Germinal center (tissue), 1 donor: ENCODE data around the gene WASL.

Experiments used
- DNase-seq: peaks from one replicate; pipeline ENCODE4 v3.0.0; 2012; ENCODE audit warnings: mixed read lengths, low spot score

WASL gene

DNA sequence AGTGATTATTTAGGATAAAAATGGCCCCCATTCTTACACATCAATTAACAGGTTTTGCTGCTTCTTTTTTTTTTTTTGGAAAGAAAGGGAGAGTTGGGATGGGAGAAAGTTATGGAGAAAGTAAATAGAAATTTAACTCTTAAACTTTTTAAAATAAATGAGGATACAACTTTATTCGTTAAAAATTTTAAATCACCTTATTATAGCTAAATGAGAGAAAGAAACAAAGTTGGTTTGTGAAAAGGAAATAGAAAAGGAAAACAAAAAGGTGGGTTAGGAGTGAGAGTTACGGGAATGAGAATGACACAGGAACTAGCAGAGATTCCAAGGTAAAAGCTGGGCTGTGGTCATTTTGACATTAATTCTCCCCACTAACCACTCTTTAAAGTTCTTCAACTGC is 58.3 kb downstream of the WASL start:
- DNase-seq, result no peak

DNA sequence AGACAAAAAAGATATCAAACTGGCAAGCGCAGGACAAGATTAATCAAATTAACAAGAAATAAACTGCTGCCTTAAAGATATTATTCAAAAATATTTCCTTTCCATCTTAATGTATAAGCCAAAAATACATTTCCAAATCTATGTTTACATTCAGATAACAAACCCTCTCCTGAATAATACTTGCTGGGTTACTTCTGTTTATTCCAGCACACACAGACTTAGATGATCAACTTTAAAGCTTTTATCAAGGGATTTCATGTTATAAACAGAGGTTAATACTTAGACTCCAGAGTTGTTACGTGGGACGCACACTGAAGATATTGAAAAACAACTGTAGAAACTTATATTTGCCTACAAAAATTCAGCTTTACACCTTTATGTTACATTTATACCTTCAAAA is 59.6 kb downstream of the WASL start:
- DNase-seq, result no peak

DNA sequence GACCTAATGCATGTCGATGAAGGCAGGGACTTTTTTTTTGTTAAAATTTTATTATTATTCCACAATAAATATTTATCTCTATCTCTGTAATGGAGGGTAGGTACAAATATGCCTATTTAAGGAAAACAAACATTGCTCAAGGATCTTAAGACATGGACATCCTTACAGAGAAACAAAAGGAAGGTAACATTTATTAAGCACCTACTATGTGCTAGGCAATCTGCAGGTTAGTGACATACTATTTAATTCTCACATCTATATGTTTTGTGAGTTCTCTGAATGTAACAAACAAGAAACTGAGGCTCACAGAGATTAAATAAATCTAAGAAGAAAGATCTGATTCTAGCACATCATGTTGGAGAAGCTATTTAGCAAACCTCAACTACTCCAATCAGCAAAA is 61.1 kb downstream of the WASL start:
- DNase-seq, result no peak

DNA sequence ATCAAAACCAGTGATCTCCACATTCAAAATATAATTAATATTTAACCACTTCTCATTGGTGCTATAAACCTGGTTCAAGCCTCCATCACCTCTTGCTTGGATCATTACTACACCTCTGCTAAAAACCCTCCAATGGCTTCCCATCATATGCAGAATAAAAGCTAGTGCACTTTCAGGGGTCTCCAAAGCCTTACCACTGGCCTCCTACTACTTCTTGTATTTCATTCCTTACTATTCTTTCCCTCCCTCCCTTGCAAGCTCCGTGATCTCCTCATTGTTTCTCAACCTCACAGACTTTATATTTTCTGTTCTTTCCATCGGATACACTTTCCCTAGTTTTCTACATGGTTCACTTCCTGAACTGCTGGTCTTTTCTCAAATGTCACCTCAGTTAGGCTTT is 61.6 kb downstream of the WASL start:
- no peak for DNase-seq

DNA sequence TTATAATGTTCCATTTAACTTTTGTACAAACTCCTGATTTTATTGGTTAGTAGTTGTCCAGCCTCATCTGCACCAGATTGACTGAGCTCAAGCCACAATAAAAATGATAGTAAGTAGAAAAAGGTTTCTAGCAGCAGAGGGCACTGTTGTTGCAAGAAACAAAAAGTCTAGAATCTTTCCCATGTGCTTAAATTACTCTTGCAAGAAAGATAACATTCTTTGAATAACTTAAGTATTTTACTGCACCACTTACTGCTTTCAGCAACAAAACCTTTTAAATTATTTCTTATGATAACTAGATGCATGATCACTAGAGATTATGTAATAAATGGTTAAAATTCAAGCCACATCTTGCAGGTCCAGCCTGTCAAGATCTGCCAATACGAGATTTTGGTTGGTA is 66.1 kb downstream of the WASL start:
- peak; percentile 16 for DNase-seq

DNA sequence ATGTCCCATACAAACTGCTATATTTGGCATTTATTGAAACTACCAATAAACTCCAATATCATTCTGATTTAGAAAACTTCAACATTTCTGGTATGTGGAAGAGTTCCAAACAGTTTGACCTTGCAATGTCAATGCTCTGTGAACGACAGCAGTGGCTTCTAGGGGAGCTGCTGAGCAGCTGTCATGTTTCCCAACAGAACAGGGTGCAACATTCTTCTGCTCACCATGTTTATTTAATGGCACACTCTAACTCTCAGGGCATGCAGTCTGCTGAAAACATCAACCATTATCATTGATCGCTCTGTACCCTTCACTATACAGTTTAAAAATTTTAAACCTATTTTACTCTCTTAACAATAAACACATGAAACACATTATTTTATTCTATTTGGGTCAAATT is 67.2 kb downstream of the WASL start:
- DNase-seq, result no peak

DNA sequence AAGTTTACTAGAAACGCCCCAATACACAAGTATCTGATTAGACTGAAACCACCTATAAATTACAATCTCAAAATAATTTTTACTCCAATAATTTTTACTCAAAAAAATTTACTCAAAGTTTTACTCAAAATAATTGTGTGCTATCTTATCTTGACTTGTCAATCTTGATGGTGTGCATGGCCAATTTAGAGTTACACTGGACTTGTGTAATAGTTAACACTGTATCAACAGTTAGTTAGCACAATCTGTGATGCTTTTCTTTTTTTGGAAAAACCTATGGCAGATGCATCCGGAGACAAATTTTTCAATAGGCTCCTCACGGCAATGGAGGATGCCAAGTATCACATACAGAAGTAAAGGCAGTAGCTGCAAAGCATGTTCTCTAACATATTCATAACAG is 68.2 kb downstream of the WASL start:
- DNase-seq, result no peak

DNA sequence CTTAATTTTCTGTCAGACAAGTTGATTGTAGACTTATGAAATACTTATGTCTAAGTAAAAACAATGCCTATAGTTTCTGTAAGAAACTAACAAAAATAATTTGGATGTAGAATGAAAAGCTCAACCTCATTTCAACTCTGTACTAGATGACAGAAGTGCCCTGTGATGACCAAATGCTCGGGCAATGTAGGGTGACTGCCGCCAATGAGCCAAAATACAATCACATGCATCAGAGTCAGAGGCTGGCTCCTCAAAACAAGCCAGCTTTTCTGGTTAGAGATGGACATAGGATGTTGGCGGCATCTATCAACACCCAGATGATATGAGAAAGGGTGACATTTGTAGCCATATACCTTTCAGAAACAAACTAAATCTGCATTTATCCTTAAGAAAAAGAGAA is 69.2 kb downstream of the WASL start:
- DNase-seq, result no peak

DNA sequence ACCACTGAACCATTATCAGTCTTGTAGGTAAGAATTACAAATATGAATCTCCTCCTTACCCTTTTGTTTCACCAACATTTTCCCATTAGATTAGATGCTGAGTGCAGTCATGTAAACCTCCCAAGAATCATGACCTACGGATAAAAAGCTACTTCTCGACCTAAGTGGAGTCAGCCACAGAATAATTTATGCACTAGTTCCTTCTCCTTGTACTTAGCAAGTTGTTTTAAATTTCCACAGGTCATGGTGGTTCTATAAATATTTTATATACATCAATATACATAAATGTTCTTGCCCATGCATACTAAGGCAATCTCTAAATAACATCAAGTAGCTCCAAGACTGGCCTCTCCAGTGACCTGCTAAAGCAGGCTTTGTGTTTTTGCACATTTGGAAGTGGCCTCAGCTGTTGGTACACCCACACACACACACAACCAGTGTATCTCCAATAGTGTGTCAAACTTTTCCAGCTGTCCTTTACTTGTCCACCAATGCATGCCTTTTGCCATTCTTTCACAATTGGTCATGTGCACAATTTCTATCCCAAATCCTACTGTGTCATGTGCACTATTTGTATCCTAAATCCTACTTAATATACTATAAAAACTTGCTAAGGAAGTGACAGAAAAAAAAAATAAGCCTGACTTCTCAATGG is 71.6 kb downstream of the WASL start:
- no peak for DNase-seq

DNA sequence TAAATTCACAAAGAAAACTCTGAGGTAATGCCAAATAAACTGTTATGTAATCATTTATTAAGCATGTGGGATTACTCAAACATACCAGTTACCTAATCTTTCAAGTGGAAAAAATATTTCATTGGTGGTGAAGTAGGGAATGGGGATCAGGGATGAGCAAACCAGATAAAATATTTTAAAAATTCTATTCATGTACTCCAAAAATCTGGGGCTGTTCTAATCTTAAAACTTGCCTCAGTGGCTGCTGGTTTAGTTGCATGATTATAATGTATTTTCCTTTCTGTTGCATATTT is 73.7 kb downstream of the WASL start:
- DNase-seq, result no peak

DNA sequence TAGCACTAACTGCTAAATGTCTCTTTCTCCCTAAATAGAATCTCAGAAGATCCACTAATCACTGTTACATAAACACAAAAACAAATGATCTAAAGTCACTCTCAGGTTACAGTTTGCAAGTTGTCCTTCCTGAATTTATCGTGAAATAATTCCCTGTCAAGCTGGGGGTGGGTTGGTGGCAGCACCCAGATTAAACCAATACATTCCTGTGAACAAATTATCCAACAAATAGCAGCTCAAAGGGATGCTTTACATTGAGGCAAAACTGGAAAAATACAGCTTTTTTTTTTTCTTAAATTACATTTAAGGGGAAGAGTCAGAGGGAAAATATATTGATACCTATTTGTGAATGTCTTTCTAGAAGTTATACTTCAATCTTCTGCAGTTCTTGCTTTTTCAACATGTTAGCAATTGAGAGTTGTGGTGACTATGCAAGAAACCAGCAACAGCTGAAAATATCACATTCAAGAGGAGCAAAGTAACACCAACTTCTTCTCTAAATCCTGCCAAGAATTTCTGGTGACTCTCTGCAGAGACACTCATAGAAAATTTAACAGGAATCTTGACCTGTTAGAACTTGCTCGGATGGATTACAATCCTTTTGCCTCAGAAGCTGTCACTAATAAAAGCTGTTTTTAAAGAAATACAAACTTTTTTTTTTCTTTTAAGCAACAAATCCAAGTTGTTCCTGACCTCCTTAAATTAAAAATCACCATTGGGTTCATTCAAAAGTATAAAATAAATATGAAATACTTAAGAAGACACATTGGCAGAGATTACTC is 74.2 kb downstream of the WASL start:
- no peak for DNase-seq

DNA sequence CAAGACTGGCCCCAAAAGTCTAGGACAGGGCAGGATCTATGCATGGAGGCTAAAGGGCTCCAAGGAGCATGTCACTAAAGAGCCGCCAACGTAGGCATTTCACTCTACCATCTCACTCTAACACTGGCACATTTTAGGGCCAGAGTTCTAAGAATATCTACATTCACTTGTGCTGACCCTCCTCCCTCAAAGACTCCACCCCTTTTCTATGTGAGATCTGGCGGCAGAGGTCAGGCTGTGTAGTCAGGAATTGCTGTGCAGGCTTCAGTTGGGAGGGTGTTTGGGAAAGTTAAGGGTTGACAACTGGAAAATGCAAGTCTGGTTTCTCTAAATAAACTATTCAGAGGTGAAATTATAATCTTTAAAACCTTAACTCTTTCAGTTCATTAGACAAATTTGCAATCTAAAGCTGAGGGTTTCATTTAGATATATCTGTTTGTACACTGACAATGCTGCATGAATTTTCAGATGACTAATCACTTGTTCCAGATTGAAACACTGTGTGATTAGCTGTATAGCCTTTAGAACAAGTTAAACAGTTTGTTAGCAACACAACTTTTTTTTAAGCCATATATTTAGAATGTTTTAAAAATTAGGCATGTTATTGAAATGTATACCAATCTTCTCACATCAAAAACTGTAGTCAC is 74.9 kb downstream of the WASL start:
- DNase-seq, result no peak

DNA sequence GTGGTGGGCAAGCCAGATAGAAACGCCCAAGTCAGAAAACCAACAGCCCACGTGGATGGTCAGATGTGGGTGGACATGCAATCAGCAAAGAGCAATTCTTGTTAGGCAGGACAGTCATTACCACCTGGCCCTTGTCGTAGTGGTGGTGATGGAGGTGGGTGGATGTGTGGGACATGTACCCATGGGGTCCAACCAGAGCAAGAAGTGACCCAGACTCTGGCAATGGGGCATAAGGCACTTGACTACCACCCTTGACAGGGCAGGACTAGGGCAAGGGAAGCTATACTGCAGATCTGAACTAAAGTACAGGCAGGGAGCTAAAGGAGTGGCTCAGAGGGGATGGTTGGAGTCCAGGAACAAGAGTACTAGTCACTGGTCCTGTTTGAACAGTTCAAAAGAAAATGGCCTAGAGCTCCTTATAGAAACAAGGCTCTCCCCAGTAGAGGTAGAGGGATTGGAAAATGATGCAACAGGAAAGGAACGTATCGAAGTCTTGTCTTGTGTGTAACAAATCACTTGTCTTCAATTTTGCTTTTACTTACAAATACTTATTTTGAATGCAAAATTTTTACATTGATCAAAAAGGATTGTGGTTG is 75.6 kb downstream of the WASL start:
- DNase-seq, result no peak

DNA sequence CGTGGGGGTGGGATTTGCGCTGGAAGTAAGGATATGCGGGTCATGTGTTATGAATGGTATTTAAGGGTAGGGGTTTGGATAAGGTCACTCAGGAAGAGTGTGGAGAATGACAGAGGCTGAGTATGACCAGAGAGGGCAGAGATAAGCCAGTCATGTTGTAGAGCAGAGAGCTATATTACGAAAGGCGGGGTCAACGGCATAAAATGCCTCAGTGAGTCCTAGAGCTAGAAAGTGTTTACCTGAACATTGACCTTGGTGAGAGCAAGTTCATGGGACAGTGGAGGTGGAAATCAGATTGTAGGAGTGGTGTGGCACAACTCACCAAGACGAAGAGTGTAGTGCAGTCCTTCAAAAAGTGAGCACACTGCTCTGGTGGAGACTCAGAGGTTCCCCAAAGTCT is 79.3 kb downstream of the WASL start:
- no peak for DNase-seq

DNA sequence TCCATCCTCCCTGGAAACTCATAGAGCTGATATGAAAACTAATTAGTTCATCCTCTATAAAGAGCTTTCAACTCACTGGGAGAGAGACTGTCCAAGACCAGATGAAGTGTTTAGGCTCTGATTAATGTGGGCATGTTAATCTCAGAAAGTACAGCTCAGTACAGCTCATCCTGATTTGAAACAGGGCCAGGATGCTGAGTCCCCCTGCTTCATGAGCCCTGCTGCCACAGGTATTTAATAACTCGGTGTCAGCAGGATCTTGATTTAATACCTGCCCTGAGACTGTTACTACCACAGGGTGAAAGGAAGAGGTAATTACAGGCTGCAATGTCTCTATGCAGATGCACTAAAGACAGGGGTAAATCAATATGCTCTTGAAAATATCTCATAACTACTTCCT is 82.3 kb downstream of the WASL start:
- no peak for DNase-seq

DNA sequence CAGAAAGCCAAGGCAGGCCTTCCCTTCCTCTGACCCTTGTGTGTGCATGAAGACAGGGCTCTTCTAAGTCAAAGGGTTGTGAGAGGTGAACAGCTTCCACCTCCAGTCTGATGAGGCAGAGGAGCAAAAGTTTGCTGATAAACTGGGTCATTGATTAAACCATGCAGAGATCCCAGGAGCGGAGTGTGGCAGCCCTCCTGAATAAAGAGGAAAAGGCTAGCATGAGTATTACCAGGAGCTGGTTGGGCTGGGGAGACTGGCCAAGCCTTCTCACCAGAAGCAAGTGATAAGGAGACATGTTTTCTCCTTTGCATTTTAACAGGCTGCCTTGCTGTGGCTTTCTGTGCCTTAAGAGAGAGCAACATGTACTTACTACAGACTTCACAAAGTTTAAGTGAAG is 82.9 kb downstream of the WASL start:
- no peak for DNase-seq

DNA sequence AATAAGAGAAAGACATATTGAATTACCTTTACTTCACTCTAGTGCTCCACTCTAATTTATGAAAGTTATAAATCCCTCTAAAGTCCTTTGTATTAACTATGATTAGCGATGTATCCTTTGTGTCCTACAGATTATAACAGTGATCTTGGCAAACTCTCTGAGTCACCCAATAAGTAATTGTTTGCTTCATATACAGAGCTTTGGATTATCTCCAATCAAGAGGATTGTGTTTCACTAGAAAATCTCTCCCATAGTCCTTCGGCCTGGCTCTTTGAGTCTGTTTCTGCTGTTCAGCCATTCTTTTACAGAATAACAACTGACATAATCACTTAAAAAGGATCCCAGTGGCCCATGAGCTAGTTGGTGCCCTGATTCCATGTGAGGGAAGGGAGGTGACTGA is 83.6 kb downstream of the WASL start:
- DNase-seq, result no peak

DNA sequence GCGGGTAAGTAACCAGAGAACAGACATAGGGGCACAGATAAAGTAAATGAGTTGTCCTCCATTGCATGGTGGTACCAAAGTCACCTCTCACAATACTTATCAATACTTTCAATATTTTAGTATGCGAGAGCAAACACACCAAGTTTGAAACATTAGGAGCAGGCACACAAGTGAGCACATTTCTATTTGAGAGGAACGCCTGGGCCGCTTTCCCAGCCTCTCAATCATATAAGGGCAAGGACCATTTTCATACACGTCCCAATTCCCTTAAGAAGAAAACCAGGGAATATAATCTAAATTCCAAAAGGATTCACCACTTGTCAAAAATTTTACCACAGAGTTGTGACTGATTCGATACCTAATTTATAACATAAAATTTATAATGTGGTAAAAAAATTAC is 85.6 kb downstream of the WASL start:
- no peak for DNase-seq

DNA sequence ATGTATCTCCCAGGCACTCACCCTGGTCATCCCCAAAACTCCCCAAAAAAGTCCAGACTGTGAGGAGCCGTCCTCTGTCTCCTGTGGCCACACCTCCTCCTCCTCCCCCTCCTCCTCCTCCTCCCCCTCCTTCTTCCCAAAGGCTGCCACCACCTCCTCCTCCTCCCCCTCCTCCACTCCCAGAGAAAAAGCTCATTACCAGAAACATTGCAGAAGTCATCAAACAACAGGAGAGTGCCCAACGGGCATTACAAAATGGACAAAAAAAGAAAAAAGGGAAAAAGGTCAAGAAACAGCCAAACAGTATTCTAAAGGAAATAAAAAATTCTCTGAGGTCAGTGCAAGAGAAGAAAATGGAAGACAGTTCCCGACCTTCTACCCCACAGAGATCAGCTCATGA is 86.0 kb downstream of the WASL start:
- DNase-seq, result no peak

DNA sequence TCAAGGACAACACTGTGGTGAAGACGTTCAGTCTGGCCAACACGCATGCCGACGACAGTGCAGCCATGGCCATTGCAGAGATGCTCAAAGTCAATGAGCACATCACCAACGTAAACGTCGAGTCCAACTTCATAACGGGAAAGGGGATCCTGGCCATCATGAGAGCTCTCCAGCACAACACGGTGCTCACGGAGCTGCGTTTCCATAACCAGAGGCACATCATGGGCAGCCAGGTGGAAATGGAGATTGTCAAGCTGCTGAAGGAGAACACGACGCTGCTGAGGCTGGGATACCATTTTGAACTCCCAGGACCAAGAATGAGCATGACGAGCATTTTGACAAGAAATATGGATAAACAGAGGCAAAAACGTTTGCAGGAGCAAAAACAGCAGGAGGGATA is 86.5 kb downstream of the WASL start:
- no peak for DNase-seq

DNA sequence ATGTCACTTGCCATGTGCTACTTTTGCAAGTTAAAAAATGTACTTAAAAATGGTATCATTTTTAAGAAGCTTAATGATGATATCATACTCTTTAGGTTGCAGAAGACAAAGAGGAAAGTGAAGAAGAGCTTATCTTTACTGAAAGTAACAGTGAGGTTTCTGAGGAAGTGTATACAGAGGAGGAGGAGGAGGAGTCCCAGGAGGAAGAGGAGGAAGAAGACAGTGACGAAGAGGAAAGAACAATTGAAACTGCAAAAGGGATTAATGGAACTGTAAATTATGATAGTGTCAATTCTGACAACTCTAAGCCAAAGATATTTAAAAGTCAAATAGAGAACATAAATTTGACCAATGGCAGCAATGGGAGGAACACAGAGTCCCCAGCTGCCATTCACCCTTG is 87.0 kb downstream of the WASL start:
- DNase-seq, result no peak

DNA sequence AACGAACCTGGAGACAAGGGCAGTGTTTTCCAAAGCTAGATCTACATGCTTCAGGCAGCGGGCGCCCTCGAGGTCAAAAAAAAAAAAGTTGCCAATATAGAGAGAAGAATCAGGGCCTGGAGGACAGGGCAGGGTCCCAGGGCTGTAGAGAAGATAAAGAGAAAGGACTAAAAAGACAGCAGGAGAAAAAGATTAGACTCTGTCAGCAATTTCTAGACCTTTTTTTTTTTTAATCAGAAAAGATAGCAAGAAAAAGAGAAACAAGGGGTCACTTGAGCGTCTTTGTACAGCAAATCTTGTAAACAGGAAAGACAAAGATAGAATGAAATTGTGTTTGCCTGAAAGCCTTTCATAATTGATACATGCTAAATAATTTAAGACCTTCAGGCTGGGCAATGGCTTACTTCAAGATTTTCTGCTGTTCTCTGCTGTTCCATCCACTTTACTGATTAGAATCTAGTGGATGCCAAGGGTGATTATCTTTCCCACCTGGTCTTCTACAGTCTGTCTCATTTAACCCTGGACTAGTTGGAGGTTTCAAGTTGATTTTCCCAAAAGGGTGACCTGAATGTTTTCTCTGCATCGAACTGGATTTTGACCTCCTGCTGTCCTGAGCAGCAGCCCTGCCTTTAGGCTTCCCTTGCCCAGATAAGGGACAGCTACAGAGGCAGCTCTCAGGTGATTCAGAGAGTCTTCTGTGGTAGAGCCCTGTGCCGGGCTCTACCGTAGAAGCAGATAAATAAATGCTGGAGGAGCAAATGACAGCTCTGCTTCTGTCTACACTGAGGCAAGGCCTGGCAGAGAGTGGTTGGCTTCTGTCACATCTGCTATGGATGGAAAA is 88.1 kb downstream of the WASL start:
- DNase-seq, result no peak

DNA sequence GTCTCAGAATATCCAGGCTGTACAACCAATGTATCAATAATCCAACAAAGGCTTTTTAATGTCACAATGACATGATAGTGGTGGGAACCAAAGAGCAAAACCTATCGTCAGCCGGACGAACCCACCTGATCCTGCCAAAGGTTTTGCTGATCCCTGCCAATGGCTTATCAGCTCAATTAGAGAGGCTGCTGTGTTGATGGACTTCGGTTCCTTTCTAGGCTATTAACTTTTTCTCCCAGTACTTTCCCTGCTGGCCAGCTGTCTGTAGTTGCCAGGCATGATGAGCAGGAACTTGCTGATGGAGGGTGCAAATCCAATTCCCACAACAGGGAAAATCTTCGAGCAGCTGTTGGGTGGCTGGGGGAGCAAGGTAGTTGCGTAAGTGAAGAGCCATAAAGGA is 90.8 kb downstream of the WASL start:
- no peak for DNase-seq
